Measurements from ENCODE around the gene RNGTT. TPM values are rescaled to one million over a fixed set of nuclear protein-coding genes. Genes with fewer than 3 reads are reported as not detected.

RNGTT gene
- total RNA-seq, 1 donor from 2014 or later: 11.4 TPM

DNA sequence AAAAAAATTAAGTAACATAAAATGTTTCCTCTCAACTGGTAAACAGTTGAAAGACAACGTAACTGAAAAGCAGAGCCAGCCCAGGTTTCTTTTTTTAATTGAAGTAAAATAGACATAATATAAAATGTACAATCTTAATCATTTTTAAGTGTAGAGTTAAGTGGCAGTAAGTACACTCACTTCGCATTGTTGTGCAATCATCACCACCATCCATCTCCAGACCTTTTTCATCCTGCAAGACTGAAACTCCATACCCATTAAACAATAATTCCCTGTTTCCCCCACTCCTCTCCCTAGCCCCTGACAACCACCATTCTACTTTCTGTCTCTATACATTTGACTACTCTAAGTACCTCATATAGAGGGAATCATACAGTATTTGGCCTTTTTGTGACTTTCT, 395.7 kb downstream of the RNGTT start:
- H3K4me1 ChIP-seq: no peaks in the 10 kb centered on the region
- no peak overlapping the region for H3K4me3 ChIP-seq

DNA sequence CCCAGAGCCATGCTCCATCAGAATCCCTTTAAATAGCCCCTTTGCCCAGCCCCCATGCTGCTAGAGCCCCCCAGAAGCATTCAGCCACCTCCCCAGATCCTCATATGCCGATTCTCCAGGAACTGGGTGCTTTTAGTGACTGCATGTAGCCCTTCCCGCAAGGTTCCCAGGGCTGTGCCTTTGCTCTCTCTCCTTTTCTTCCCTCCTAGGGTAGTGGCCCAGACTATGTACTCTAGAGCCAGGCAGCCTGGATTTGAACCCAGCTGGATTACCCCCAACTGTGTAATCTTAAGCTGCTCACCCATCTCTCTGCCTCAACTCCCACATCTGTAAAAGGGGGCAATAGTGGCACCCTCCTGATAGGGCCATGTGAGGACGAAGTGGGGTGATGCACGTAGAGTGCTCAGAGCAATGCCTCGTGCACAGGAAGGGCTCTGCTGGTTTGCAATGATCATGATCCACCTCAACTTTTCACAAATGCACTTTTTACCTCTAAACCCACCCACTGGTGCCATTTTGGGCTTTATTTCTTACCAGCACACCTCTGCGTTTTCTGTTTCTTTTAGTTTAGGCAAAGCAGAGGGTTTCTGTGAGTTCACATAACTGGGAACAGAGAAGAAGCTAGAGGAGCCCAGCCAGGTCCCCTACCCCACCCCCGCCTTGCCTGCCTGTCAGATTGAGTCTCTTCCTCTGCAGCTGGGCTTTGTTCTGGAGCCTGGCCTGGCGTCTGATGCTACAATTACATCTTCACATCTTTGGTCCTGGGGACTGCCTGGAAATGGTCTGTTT, 396.5 kb downstream of the RNGTT start:
- Histone ChIP-seq H3K36me3 (no peaks in the 10 kb centered on the region), H3K9me3 (peaks cover 5% of the 10 kb centered on the region), H3K4me3 (no peak overlapping the region), H3K4me1 (no peaks in the 10 kb centered on the region), H3K27me3 (ENCODE audit: low read depth) (no peaks in the 10 kb centered on the region), H3K27ac (no peak overlapping the region)
- intact Hi-C loops (cut with DNase I): no loop called here
- TF ChIP-seq, protein P1, sequence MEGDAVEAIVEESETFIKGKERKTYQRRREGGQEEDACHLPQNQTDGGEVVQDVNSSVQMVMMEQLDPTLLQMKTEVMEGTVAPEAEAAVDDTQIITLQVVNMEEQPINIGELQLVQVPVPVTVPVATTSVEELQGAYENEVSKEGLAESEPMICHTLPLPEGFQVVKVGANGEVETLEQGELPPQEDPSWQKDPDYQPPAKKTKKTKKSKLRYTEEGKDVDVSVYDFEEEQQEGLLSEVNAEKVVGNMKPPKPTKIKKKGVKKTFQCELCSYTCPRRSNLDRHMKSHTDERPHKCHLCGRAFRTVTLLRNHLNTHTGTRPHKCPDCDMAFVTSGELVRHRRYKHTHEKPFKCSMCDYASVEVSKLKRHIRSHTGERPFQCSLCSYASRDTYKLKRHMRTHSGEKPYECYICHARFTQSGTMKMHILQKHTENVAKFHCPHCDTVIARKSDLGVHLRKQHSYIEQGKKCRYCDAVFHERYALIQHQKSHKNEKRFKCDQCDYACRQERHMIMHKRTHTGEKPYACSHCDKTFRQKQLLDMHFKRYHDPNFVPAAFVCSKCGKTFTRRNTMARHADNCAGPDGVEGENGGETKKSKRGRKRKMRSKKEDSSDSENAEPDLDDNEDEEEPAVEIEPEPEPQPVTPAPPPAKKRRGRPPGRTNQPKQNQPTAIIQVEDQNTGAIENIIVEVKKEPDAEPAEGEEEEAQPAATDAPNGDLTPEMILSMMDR (IDR thresholded peaks at IDR 0.05): no peak
- DNase-seq (no peak), ATAC-seq (no peak)

More for the DNA sequence above, 395.7 kb downstream of the RNGTT start:
- intact Hi-C loops (cut with DNase I): no loop called here
- Histone ChIP-seq H3K36me3 (no peaks in the 10 kb centered on the region), H3K27me3 (ENCODE audit: low read depth) (no peaks in the 10 kb centered on the region), H3K27ac (no peak overlapping the region), H3K9me3 (peaks cover 5% of the 10 kb centered on the region)
- ATAC-seq (no peak), DNase-seq (no peak)
- TF ChIP-seq, protein P1 (IDR thresholded peaks at IDR 0.05): no peak

- no peak for DNase-seq
- no peak overlapping the region for H3K27ac ChIP-seq
- no peaks in the 10 kb centered on the region for H3K4me1 ChIP-seq
- no peak overlapping the region for H3K4me3 ChIP-seq
- TF ChIP-seq, protein P1 (IDR thresholded peaks at IDR 0.05): no peak
- H3K27me3 ChIP-seq (ENCODE audit: low read depth): no peaks in the 10 kb centered on the region
- peaks cover 5% of the 10 kb centered on the region for H3K9me3 ChIP-seq
- no peak for ATAC-seq
- intact Hi-C loops (cut with DNase I): no loop called here
- no peaks in the 10 kb centered on the region for H3K36me3 ChIP-seq
These were observed 397.6 kb downstream of the RNGTT start for GRCh38 chr6:88565836-88566235.

DNA sequence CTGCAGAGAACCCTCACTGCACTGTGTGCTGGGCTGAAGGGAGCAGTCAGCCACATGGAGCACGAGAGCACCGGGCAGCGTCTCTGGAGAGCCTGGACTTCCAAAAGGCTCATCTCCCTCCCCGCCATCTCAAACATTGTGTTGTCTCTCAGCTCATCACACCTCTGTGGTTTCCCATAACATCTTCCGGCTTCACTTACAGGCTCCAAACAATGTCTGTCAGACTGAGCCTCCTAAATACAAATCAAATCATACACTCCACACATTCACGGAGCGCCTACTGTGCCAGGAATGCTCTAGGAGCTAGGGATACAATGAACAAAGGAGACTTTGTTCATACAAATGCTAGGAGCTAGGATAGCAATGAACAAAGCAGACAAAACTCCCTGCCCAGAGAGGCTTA, 398.0 kb downstream of the RNGTT start:
- Histone ChIP-seq H3K27me3 (ENCODE audit: low read depth) (no peaks in the 10 kb centered on the region), H3K9me3 (peaks cover 5% of the 10 kb centered on the region), H3K4me3 (no peak overlapping the region), H3K36me3 (no peaks in the 10 kb centered on the region), H3K27ac (no peak overlapping the region), H3K4me1 (no peaks in the 10 kb centered on the region)
- no peak for DNase-seq
- intact Hi-C loops (cut with DNase I): no loop called here
- ATAC-seq: no peak
- TF ChIP-seq, protein P1 (IDR thresholded peaks at IDR 0.05): no peak

DNA sequence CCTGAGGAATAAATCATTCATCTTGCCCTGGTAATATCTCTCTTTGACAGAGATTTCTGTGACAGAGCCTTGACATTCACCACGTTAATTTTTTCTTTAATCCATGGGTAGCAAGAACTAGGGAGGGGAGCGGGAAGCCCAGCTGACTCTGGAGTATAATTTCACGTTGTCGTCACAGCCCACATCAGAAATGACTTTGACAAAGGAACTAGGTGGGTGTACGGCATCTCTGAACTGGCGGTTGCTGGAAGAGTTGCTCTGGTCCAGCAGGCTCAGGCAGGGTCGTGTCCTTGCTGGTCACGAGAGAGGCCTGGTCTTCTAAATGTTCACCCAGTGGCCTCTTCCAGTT, 400.2 kb downstream of the RNGTT start:
- H3K27ac ChIP-seq: no peak overlapping the region
- TF ChIP-seq, protein P1 (IDR thresholded peaks at IDR 0.05): no peak
- no peak for ATAC-seq
- H3K36me3 ChIP-seq: no peaks in the 10 kb centered on the region
- intact Hi-C loops (cut with DNase I): no loop called here
- H3K27me3 ChIP-seq (ENCODE audit: low read depth): no peaks in the 10 kb centered on the region
- no peaks in the 10 kb centered on the region for H3K9me3 ChIP-seq
- no peak for DNase-seq
- no peak overlapping the region for H3K4me3 ChIP-seq
- H3K4me1 ChIP-seq: no peaks in the 10 kb centered on the region
